HG02678 (cell line): ENCODE data around the gene KRT71.
"Not testable (repeated sequence)": the region's sequence is repeated elsewhere in the genome, so short reads cannot be mapped to it uniquely, and the experiment has no call there.

Experiments used
- ATAC-seq: cut with Tn5 transposase; IDR thresholded peaks from one replicate; pipeline ENCODE4 v1.9.1; 2021; ENCODE audit warnings: mild to moderate bottlenecking, moderate library complexity; ENCODE audit not compliant: unreplicated experiment

KRT71 gene

GRCh38 chr12:52552681-52553195, at the start of gene KRT71:
TSS of gene KRT71 (minus strand) at chr12:52553145. CDS start at chr12:52553077, 68 bp downstream.
- no peak for ATAC-seq

- ATAC-seq: no peak
These were observed 49.6 kb upstream of the KRT71 start for GRCh38 chr12:52602552-52602951.

GRCh38 chr12:52601671-52602070, 48.7 kb upstream of the KRT71 start:
- no peak for ATAC-seq

GRCh38 chr12:52600941-52601481, 48.1 kb upstream of the KRT71 start, which contains the start of gene KRT72:
TSS of gene KRT72 (minus strand) at chr12:52601463. CDS start at chr12:52601452, 11 bp downstream.
- no peak for ATAC-seq

- no peak for ATAC-seq
These were observed 47.5 kb upstream of the KRT71 start for GRCh38 chr12:52600475-52600874.

- ATAC-seq: no peak
These were observed 47.1 kb upstream of the KRT71 start for GRCh38 chr12:52600071-52600470.

GRCh38 chr12:52598966-52599365, 46.0 kb upstream of the KRT71 start:
- no peak for ATAC-seq

- not testable (repeated sequence) for ATAC-seq
These were observed 41.3 kb upstream of the KRT71 start for GRCh38 chr12:52594237-52594636.

- no peak for ATAC-seq
These were observed 38.6 kb upstream of the KRT71 start for GRCh38 chr12:52591521-52591920.

- ATAC-seq: no peak
These were observed 37.1 kb upstream of the KRT71 start for GRCh38 chr12:52590021-52590420.

GRCh38 chr12:52587563-52587962, 34.6 kb upstream of the KRT71 start:
- ATAC-seq: no peak

- no peak for ATAC-seq
These were observed 33.0 kb upstream of the KRT71 start for GRCh38 chr12:52585946-52586345.

- ATAC-seq: no peak
These were observed 32.1 kb upstream of the KRT71 start for GRCh38 chr12:52585066-52585465.

GRCh38 chr12:52584156-52584682, 31.3 kb upstream of the KRT71 start:
- ATAC-seq: no peak

GRCh38 chr12:52582971-52583456, 30.1 kb upstream of the KRT71 start:
- ATAC-seq: no peak

- no peak for ATAC-seq
These were observed 29.5 kb upstream of the KRT71 start for GRCh38 chr12:52582486-52582885.

- no peak for ATAC-seq
These were observed 28.5 kb upstream of the KRT71 start for GRCh38 chr12:52581481-52581880.

GRCh38 chr12:52581066-52581465, 28.1 kb upstream of the KRT71 start:
- ATAC-seq: no peak

GRCh38 chr12:52580496-52580895, 27.6 kb upstream of the KRT71 start:
- no peak for ATAC-seq

GRCh38 chr12:52579468-52580465, 26.8 kb upstream of the KRT71 start:
- no peak for ATAC-seq

- no peak for ATAC-seq
These were observed 25.5 kb upstream of the KRT71 start for GRCh38 chr12:52578469-52578868.
